Activated B cell treated with CpG ODN at 0.5 μM for 24 hours (primary cell): Measurements from ENCODE around the gene ERC1. TPM values are rescaled to one million over a fixed set of nuclear protein-coding genes. Genes with fewer than 3 reads are reported as not detected.

Experiments used
- ATAC-seq: fragments of 200-7000 bp; cut with Tn5 transposase; one replicate; pipeline ENCODE4 v1.10.0; 2021; ENCODE audit warnings: low read depth, mild to moderate bottlenecking, moderate library complexity
- CTCF ChIA-PET: fragments of 350-600 bp; sonication (Branson Sonifier 250); formaldehyde crosslinking; loops from one replicate; lab custom pipeline; 2021; ENCODE audit warnings: antibody characterized with exemption; lab: Charles Lee
- POLR2A ChIA-PET: fragments of 350-600 bp; sonication (Branson Sonifier 250); formaldehyde crosslinking; loops from one replicate; lab custom pipeline; 2021; ENCODE audit warnings: antibody characterized with exemption; lab: Charles Lee
- DNase-seq: peaks from one replicate; pipeline ENCODE4 v3.0.0; 2022
- H3K27ac Mint-ChIP-seq: one replicate; pipeline ENCODE4 v1.8.0; 2020; ENCODE audit warnings: mixed read lengths
- H3K27me3 Mint-ChIP-seq: one replicate; pipeline ENCODE4 v1.8.0; 2021; ENCODE audit warnings: mixed read lengths
- H3K36me3 Mint-ChIP-seq: one replicate; pipeline ENCODE4 v1.8.0; 2021; ENCODE audit warnings: low read depth, mixed read lengths
- H3K4me1 Mint-ChIP-seq: one replicate; pipeline ENCODE4 v1.8.0; 2021; ENCODE audit warnings: mixed read lengths
- H3K4me3 Mint-ChIP-seq: one replicate; pipeline ENCODE4 v1.8.0; 2020; ENCODE audit warnings: mild to moderate bottlenecking, mixed read lengths
- H3K9me3 Mint-ChIP-seq: one replicate; pipeline ENCODE4 v1.8.0; 2020; ENCODE audit warnings: mixed read lengths
- intact Hi-C: fragments of 100-400 bp; cut with micrococcal nuclease; formaldehyde crosslinking; loops from one replicate; pipeline ENCODE4 v1.15.1; 2024
- total RNA-seq: library from RNA; stranded (reverse); gene quantifications from 2 replicates; pipeline ENCODE4 v1.2.3, GENCODE V29; 2022
- TF ChIP-seq, protein P1 (sequence below): fragments of 200-600 bp; IDR thresholded peaks from one replicate; pipeline ENCODE4 v1.8.0; 2022; ENCODE audit warnings: antibody characterized with exemption, mild to moderate bottlenecking

ERC1 gene
- total RNA-seq, 1 donor from 2014 or later = 57.0 TPM

DNA sequence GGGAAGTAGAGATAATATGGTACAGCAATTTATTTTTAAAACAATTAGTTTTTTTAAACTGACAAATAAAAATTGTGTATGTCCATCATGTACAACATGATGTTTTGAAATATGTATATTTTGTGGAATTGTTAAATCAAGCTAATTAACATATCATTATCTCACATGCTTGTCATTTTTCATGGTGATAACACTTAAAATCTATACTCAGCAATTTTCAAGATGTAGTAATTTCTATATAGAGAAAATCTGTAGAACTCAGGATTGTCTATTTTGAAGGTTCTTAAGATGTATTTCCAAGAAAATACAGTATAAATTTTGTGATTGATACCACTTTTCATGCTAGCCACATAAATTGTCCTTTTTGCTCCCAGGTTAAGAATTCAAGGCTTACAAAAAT is 356.3 kb downstream of the ERC1 start:
- Mint-ChIP-seq H3K27me3 (no peaks in the 10 kb centered on the region), H3K4me3 (no peak overlapping the region), H3K4me1 (peaks cover 3% of the 10 kb centered on the region), H3K27ac (no peak overlapping the region), H3K9me3 (no peaks in the 10 kb centered on the region), H3K36me3 (peaks cover 14% of the 10 kb centered on the region)
- DNase-seq (no peak), ATAC-seq (no peak)
- ChIA-PET POLR2A (no interaction called here), CTCF (no interaction called here)
- TF ChIP-seq, protein P1, sequence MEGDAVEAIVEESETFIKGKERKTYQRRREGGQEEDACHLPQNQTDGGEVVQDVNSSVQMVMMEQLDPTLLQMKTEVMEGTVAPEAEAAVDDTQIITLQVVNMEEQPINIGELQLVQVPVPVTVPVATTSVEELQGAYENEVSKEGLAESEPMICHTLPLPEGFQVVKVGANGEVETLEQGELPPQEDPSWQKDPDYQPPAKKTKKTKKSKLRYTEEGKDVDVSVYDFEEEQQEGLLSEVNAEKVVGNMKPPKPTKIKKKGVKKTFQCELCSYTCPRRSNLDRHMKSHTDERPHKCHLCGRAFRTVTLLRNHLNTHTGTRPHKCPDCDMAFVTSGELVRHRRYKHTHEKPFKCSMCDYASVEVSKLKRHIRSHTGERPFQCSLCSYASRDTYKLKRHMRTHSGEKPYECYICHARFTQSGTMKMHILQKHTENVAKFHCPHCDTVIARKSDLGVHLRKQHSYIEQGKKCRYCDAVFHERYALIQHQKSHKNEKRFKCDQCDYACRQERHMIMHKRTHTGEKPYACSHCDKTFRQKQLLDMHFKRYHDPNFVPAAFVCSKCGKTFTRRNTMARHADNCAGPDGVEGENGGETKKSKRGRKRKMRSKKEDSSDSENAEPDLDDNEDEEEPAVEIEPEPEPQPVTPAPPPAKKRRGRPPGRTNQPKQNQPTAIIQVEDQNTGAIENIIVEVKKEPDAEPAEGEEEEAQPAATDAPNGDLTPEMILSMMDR = no peak
- intact Hi-C loops = no loop called here

DNA sequence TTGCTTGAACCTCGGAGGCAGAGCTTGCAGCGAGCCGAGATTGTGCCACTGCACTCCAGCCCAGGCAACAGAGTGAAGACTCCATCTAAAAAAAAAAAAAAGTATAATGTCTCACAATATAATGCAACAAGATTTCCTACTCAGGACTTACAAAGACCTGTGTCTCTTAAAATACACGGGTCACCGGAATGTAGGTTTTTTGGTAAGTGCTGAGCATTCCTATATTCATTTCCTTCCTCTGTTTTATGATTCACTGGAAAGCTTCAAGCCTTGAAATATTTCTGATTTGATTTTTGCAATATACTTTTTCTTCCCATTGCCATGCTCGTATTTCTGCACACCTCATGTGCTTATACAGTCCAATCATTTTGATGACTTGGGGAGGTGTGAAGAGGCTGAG is 357.6 kb downstream of the ERC1 start:
- TF ChIP-seq, protein P1 = no peak
- intact Hi-C loops = no loop called here
- no peak overlapping the region for H3K4me3 Mint-ChIP-seq
- H3K27ac Mint-ChIP-seq = no peak overlapping the region
- ChIA-PET POLR2A (no interaction called here), CTCF (no interaction called here)
- H3K27me3 Mint-ChIP-seq = no peaks in the 10 kb centered on the region
- H3K36me3 Mint-ChIP-seq = peaks cover 12% of the 10 kb centered on the region
- no peak for DNase-seq
- peaks cover 3% of the 10 kb centered on the region for H3K4me1 Mint-ChIP-seq
- ATAC-seq = no peak
- no peaks in the 10 kb centered on the region for H3K9me3 Mint-ChIP-seq

DNA sequence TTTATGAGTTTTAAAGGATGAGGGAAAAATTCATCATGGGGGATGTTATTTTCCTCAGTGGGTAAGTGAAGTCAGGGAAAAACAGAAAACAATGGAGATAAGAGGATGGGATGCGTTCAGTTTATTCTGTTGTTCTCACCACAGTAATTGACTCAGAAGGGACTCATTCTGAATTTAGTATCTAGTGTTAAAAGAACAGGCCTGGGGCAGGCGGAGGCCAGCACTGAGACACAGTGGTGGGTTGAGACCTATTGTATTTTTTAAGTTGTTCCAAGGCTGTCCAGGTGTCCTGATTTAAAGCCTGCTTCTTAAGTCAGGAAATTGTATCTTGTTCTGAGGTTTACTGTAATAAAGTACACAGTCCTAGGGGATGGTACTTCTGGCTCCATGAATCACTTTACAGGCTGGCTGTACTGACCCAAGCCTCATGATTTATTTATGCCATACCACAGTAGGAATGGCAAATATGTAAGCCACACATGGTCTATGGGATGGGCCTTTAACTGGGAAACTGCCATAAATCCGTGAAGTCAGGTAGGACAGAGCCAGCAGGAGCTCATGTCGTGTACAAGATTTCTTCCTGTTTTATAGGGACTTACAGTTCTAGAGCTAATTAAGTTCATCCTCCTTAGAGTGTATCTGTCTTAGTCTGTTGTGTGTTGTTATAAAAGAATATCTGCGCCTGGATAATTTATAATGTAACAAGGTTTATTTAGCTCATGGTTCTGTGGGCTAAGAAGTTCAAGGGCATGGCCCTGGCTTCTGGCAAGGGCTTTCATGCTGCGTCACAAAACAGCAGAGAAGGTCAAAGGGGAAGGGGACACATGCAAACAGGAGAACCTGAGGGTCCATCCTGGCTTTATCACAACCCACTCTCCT is 359.3 kb downstream of the ERC1 start:
- ATAC-seq (no peak), DNase-seq (no peak)
- TF ChIP-seq, protein P1 = no peak
- no peaks in the 10 kb centered on the region for H3K27me3 Mint-ChIP-seq
- POLR2A ChIA-PET = interaction anchor here (0.6 kb wide), 1 partner anchor 1009 kb away, joined by 5 read pairs; no protein-coding TSS in a partner anchor
- H3K9me3 Mint-ChIP-seq = no peaks in the 10 kb centered on the region
- CTCF ChIA-PET = no interaction called here
- H3K4me1 Mint-ChIP-seq = peaks cover 3% of the 10 kb centered on the region
- H3K36me3 Mint-ChIP-seq = peaks cover 9% of the 10 kb centered on the region
- no peak overlapping the region for H3K4me3 Mint-ChIP-seq
- intact Hi-C loops = no loop called here
- no peak overlapping the region for H3K27ac Mint-ChIP-seq

DNA sequence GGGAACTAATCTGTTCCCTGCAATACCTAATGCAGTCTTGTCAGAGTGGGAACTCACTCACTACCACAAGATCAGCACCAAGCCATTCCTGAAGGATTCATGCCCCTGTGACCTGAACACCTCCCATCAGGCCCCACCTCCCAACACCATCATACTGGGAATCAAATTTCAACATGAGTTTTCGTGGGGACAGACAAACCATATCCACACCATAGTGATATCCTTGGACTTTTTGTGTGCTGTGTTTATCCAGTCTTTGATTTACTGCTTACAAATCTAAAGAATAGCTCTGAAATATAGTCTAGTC is 359.9 kb downstream of the ERC1 start:
- intact Hi-C loops = no loop called here
- no peaks in the 10 kb centered on the region for H3K9me3 Mint-ChIP-seq
- no peaks in the 10 kb centered on the region for H3K27me3 Mint-ChIP-seq
- DNase-seq (no peak), ATAC-seq (no peak)
- CTCF ChIA-PET = no interaction called here
- POLR2A ChIA-PET = no interaction called here
- TF ChIP-seq, protein P1 = no peak
- H3K4me1 Mint-ChIP-seq = peaks cover 3% of the 10 kb centered on the region
- H3K27ac Mint-ChIP-seq = no peak overlapping the region
- peaks cover 9% of the 10 kb centered on the region for H3K36me3 Mint-ChIP-seq
- H3K4me3 Mint-ChIP-seq = no peak overlapping the region

DNA sequence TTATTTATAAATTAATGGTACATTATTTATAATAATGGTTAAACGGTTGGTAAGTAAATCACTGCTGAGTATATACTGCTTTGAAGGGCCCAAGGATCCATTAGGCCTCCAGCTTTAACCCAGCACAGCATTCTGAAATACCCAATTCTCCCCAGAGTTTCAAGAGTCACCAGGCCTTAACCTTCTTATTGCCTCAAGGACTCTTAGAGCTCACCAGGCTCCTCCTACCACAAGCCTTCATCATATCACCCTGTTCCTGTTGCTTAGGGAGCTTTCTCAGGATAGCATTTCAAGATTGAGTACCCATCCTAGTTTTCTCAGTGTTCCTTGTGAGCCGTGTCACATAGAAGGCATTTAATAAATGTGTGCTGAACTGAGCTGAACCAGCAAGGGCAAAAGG is 360.9 kb downstream of the ERC1 start:
- intact Hi-C loops = no loop called here
- CTCF ChIA-PET = no interaction called here
- no peaks in the 10 kb centered on the region for H3K27me3 Mint-ChIP-seq

More for the DNA sequence above, 360.9 kb downstream of the ERC1 start:
- Mint-ChIP-seq H3K4me3 (no peak overlapping the region), H3K9me3 (no peaks in the 10 kb centered on the region), H3K27ac (no peak overlapping the region), H3K4me1 (peaks cover 2% of the 10 kb centered on the region), H3K36me3 (peaks cover 7% of the 10 kb centered on the region)
- TF ChIP-seq, protein P1 = no peak
- DNase-seq (no peak), ATAC-seq (no peak)
- POLR2A ChIA-PET = no interaction called here
